GM13977 (cell line): ENCODE measurements around the gene CDC42BPB.
"Not testable (repeated sequence)": the region's sequence is repeated elsewhere in the genome, so short reads cannot be mapped to it uniquely, and the experiment has no call there.

Source experiments
- DNase-seq: peaks from one replicate; pipeline ENCODE4 v3.0.0; 2012; ENCODE audit warnings: low spot score
- in situ Hi-C: fragments of 300-500 bp; cut with MboI; formaldehyde crosslinking; loops from one replicate; pipeline ENCODE4 v1.12.0; 2022; ENCODE audit warnings: low sequenced_read_pairs, low pct_unique_long_range_greater_than_20kb, mixed read lengths, inconsistent platforms; ENCODE audit not compliant: unreplicated experiment
- TF ChIP-seq, protein P1 (sequence below): IDR thresholded peaks from 2 replicates; pipeline ENCODE4 v1.5.1; 2012; ENCODE audit warnings: mild to moderate bottlenecking, control low read depth; ENCODE audit not compliant: insufficient read depth; ENCODE audit errors: extremely low read depth, missing control alignments

The CDC42BPB gene

DNA sequence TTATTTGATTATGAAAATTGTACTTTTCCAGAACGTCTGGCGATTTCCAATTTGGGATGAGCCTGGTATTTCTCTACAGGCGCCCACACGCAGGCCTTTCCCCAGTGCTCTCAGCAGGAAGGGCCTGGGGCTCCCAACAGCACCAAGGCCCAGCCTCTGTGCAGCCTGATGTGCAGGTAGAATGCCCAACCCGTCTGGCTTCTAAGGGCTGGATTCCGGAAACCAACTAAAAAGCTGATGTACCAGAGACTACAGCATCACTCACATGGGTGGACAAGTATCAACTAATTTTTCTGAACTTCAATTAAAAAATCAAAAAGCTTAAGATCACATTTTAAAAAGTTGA lies 25.8 kb downstream of the CDC42BPB start:
- TF ChIP-seq, protein P1, sequence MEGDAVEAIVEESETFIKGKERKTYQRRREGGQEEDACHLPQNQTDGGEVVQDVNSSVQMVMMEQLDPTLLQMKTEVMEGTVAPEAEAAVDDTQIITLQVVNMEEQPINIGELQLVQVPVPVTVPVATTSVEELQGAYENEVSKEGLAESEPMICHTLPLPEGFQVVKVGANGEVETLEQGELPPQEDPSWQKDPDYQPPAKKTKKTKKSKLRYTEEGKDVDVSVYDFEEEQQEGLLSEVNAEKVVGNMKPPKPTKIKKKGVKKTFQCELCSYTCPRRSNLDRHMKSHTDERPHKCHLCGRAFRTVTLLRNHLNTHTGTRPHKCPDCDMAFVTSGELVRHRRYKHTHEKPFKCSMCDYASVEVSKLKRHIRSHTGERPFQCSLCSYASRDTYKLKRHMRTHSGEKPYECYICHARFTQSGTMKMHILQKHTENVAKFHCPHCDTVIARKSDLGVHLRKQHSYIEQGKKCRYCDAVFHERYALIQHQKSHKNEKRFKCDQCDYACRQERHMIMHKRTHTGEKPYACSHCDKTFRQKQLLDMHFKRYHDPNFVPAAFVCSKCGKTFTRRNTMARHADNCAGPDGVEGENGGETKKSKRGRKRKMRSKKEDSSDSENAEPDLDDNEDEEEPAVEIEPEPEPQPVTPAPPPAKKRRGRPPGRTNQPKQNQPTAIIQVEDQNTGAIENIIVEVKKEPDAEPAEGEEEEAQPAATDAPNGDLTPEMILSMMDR = no peak
- in situ Hi-C loops = no loop called here
- no peak for DNase-seq

DNA sequence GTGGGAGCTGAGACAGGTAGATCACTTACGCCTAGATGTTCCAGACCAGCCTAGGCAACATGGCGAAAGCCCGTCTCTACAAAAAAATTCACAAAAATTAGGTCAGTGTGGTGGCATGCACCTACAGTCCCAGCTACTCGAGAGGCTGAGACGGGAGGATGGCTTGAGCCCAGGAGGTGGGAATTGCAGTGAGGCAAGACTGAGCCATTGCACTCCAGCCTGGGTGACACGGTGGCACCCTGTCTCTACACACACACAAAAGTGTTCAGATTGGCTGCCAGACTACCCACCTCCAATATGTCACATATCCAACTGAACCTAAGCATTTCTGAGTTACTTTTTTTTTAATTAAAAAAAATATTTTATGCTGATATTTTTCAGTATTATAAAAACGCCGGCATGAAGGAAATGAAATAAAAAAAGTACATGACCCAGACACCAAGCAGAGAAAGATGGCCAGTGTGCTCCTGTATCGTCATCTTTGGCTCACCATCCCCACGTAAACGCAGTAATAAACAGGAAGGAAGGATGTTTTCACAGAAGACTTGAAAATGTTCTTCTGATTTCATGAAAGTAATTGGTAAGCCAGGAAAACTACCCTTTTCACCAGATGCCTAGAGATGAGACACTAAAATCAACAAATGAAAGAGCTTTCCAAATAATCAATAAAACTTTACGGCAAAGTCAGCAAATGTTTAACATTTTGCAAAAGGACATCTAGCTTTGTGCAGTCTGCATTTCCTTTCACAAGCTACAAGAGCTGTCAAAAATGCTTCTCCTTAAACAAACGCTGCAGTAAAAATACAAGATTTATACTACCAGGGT lies 26.4 kb downstream of the CDC42BPB start:
- in situ Hi-C loops = no loop called here
- DNase-seq = no peak
- TF ChIP-seq, protein P1 = no peak

DNA sequence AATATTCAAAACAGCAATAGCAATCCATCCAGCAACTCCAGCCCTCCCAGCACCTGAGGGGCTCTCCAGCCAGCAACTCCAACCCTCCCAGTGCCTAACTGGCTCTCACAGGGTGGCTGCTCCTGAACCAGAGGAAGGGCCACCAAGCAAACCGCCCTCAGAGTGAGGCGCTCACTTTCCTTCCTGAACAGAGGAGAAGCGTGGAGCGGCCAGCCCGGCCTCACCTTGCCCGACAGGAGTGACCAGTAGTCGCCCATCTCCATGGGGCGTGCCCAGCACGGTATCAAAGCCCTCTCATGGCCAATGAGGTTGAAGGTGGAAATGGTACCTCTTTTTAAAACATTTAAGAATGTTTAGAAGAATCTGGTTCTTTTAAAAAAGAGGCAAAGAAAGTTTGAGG lies 27.4 kb downstream of the CDC42BPB start:
- in situ Hi-C loops = no loop called here
- TF ChIP-seq, protein P1 = no peak
- DNase-seq = no peak

DNA sequence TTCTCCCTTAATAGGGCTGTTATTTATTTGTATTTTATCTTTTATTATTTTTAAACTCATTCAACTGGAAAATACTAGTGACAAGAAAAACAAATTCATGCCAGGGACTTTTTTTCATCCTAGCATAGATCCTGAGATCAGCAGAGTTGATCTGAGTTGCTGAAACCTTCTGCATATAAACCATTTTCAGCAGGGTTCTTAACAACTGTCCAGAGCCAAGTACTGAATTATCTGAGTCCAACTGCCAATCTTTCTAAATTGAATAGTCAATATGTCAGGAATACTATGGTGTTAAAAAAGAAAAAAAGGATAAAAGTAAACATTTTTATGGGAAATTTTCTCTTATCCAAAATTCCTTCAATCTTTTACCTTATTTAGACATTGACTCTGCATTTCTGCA lies 28.6 kb downstream of the CDC42BPB start:
- no peak for DNase-seq
- in situ Hi-C loops = no loop called here

DNA sequence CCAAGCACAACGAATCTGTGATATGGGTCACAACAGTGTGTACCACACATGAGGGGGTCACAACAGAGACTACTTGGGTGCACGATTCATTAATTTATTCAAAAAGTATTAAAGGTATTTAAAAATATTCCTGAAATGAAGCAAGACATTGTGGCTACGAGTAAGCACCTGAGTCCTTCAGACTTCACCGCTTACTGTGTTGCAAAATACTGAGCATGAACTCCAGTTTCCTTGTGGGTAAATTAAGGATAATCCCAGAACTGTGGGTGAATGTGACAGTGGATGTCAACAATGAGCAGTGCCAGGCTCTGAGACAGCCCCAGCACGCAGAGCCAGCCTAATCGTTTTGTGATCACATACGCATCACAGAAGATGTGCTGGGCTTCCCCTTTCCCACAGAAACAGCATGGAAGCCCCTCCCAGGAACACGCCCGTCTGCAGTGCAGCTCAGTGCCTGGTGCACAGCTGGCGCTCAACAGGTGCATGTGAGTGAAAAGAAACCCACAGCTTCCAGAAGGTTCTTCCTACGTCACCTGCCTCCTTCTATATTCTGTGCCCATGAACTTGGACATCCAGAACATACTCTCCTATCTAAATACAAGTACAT lies 29.1 kb downstream of the CDC42BPB start:
- DNase-seq = no peak
- in situ Hi-C loops = no loop called here
- TF ChIP-seq, protein P1 = no peak

More for the DNA sequence above, 28.6 kb downstream of the CDC42BPB start:
- TF ChIP-seq, protein P1 = no peak

DNA sequence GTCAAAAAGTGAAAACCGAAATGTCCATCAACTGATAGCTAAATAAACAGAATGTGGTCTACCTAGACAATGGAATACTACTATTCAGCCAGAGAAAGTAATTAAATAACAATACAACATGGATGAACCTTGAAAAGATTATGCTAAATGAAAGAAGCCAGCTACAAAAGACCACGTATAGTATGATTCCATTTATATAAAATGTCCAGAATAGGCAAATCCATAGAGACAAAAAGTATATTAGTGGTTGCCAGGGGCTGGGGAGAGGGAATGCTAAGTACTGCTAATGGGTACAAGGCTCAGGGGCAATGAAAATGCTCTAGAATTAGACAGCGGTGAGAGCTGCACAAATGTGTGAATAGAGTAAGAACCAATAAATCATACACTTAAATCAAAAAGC lies 29.9 kb downstream of the CDC42BPB start:
- in situ Hi-C loops = no loop called here
- TF ChIP-seq, protein P1 = no peak
- no peak for DNase-seq

DNA sequence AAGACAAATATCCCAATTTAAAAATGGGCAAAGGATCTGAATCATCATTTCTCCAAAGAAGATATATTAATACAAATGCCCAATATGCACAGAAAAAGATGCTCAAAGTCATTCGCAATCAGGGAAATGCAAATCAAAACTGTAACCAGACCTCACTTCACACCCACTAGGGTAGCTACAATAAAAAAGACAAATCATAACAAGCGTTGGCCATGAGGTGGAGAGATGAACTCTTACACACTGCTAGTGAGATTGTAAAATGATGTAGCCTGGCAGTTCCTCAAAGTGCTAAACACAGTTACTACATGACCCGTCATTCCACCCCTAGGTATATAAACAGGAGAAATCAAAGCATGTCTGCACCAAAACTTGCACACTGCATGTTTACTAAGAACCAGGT lies 30.4 kb downstream of the CDC42BPB start:
- in situ Hi-C loops = no loop called here
- TF ChIP-seq, protein P1 = no peak
- no peak for DNase-seq

DNA sequence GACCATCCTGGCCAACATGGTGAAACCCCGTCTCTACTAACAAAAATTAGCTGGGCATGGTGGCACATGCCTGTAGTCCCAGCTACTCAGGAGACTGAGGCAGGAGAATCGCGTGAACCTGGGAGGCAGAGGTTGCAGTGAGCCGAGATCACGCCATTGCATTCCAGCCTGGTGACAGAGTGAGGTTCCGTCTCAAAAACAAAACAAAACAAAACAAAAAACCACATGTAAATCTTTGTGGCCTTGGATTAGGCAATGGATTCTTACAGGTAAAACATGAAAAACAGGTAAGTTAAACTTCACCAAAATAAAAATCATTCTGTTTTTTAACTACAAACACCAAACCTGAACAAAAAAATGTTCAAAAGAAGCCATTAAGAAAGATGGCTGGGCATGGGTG lies 31.2 kb downstream of the CDC42BPB start:
- in situ Hi-C loops, DNase-seq: not testable (repeated sequence)
